Ishikawa (cell line): ENCODE data around the gene FBXO17.

Experiments used
- CEBPB ChIP-seq: IDR thresholded peaks from 2 replicates; pipeline ENCODE4 v1.6.1; 2012
- EP300 ChIP-seq: IDR thresholded peaks from 2 replicates; pipeline ENCODE4 v1.6.1; 2012; ENCODE audit warnings: borderline replicate concordance
- MAX ChIP-seq: IDR thresholded peaks from 2 replicates; pipeline ENCODE4 v1.6.1; 2012
- NFIC ChIP-seq: IDR thresholded peaks from 2 replicates; pipeline ENCODE4 v1.6.1; 2012
- RAD21 ChIP-seq: IDR thresholded peaks from 2 replicates; pipeline ENCODE4 v1.6.1; 2012; ENCODE audit warnings: low read depth
- REST ChIP-seq: IDR thresholded peaks from 2 replicates; pipeline ENCODE4 v1.6.1; 2012; ENCODE audit warnings: low read depth, mild to moderate bottlenecking
- TAF1 ChIP-seq: IDR thresholded peaks from 2 replicates; pipeline ENCODE4 v1.6.1; 2012; ENCODE audit warnings: low read depth, mild to moderate bottlenecking
- TCF12 ChIP-seq: IDR thresholded peaks from 2 replicates; pipeline ENCODE4 v1.6.1; 2012; ENCODE audit warnings: low read depth
- TEAD4 ChIP-seq: IDR thresholded peaks from 2 replicates; pipeline ENCODE4 v1.6.1; 2012
- USF1 ChIP-seq: IDR thresholded peaks from 2 replicates; pipeline ENCODE4 v1.6.1; 2012
- YY1 ChIP-seq: IDR thresholded peaks from 2 replicates; pipeline ENCODE4 v1.6.1; 2012; ENCODE audit warnings: low read depth

GRCh38 chr19:38929929-38930775, 45.4 kb downstream of the FBXO17 start, which contains the start of gene SARS2:
- TF ChIP-seq TEAD4 (peak; percentile 79), REST (no peak), EP300 (no peak), TCF12 (peak; percentile 33; the same call in 1 of the 2 replicates), YY1 (peak; percentile 98), RAD21 (peak; percentile 51), TAF1 (peak; percentile 85), MAX (no peak; the same call in none of the 2 replicates), CEBPB (no peak), USF1 (no peak; the same call in 1 of the 2 replicates), NFIC (no peak)
